GM10266 (cell line): ENCODE measurements around the gene TBCCD1.

Source experiments
- DNase-seq: peaks from one replicate; pipeline ENCODE4 v3.0.0; 2012; ENCODE audit errors: extremely low spot score
- TF ChIP-seq, protein P1 (sequence below): IDR thresholded peaks from 2 replicates; pipeline ENCODE4 v1.5.1; 2012; ENCODE audit warnings: mild to moderate bottlenecking, low read depth; ENCODE audit not compliant: control insufficient read depth, insufficient read depth; ENCODE audit errors: missing control alignments

Gene TBCCD1

DNA sequence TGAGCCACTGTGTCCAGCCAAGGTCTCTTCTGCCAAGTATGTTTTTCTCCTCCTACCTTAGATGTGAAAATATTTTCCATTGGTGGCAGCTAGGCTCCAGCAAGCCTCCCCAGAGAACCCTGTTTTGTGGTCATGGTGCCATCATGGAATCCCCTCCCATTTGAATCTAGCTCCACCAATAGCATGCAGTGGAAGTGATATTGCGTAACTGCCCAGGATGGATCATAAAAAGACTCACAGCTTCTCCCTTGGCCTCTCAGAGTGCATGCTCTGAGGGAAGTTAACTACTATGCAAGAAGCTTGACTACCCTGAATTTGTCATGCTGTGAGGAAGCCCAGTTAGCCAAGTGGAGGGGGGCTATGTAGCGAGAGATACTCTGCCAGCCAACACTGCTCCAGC is 50.5 kb downstream of the TBCCD1 start:
- no peak for DNase-seq
- TF ChIP-seq, protein P1, sequence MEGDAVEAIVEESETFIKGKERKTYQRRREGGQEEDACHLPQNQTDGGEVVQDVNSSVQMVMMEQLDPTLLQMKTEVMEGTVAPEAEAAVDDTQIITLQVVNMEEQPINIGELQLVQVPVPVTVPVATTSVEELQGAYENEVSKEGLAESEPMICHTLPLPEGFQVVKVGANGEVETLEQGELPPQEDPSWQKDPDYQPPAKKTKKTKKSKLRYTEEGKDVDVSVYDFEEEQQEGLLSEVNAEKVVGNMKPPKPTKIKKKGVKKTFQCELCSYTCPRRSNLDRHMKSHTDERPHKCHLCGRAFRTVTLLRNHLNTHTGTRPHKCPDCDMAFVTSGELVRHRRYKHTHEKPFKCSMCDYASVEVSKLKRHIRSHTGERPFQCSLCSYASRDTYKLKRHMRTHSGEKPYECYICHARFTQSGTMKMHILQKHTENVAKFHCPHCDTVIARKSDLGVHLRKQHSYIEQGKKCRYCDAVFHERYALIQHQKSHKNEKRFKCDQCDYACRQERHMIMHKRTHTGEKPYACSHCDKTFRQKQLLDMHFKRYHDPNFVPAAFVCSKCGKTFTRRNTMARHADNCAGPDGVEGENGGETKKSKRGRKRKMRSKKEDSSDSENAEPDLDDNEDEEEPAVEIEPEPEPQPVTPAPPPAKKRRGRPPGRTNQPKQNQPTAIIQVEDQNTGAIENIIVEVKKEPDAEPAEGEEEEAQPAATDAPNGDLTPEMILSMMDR, result no peak

GRCh38 chr3:186515125-186515524 is 52.0 kb downstream of the TBCCD1 start:
- DNase-seq, result no peak
- TF ChIP-seq, protein P1, result no peak

GRCh38 chr3:186514296-186515002 is 52.7 kb downstream of the TBCCD1 start:
- no peak for DNase-seq
- TF ChIP-seq, protein P1, result peak; percentile 47

DNA sequence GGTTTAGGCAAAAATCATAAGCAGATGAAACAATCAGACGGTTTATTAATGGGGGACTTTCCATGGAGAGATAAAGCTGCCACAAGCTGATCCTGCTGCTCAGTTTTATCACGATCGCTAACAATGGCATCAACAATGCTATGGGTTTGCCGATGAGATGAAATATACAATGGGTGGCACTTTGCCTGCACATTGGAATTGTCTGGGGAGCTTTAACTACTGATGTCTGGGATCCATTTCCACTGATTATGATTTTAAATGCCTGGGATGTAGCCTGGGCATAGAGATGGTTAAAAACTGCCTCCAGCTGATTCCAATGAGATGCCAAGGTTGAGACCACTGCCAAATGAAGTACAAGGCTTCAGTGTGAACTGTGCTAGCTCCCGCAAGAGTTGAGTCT is 53.8 kb downstream of the TBCCD1 start:
- TF ChIP-seq, protein P1, result no peak
- no peak for DNase-seq

DNA sequence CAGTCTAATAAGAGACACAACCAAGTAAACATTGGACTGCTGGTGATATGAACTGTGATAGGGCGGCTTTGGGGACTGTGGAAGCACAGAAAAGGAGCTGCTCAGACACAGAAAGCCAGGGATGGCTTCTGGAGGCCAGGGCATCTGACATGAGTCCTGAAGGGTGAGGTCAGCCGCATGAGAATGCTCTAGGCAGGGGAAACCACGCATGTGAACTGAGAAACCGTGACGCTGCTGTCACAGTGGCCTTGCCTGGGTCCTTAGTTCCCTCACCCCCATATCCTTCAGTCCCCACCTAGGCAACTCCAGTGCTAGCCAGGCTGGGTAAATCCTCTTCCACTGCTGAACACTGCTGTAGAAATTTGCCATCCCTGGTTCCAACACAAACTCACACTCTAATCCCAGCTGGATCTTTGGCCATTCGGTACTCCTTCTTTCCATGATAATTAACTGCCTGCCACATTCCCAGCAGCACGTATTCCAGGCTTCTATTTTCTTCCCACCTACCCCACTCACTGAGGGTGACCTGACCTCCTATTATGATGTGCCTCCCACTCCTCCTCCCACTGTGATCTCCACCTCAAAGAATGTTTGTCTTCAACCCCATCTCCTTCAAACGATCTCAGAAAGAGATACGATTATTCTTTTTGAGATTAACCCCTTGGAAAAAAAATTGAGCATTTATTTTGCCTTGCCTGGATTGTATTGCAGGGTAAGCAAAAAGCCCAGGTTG is 54.4 kb downstream of the TBCCD1 start:
- TF ChIP-seq, protein P1, result no peak
- peak; percentile 53 for DNase-seq

DNA sequence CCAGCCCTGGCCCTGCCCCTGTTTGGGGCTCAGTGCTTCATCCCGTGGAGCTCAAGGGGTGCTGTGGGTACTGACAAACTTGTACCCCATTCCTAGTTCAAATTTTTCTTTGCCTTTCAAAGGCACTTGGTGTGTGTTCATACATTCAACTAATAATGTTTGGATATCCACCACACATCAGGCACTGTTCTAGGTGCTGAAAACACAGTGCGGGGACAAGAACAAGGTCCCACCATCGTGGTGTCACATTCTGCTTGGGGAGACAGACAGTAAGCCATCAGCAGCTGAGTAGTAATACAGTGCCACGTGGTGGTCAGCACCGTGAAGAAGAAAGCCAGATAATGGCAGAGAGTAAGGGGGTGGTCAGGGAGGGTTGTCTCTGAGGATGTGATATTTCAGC is 55.4 kb downstream of the TBCCD1 start:
- DNase-seq, result no peak
- TF ChIP-seq, protein P1, result peak; percentile 20

GRCh38 chr3:186511245-186511644 is 55.9 kb downstream of the TBCCD1 start:
- TF ChIP-seq, protein P1, result no peak
- DNase-seq, result peak; percentile 70
